GM23338 (cell line): ENCODE measurements around the gene BCL2. TPM values are rescaled to one million over a fixed set of nuclear protein-coding genes. Genes with fewer than 3 reads are reported as not detected.

Source experiments
- ATAC-seq: fragments of 200-7000 bp; cut with Tn5 transposase; 3 replicates; pipeline ENCODE4 v1.9.1; 2020
- DNase-seq: peaks from one replicate; pipeline ENCODE4 v3.0.0-alpha.2; 2015; ENCODE audit warnings: low spot score
- H2AFZ ChIP-seq: fragments of 200-600 bp; sonication (generic); 2 replicates; pipeline ENCODE4 v1.8.0; 2016; ENCODE audit warnings: antibody characterized with exemption, mild to moderate bottlenecking, moderate library complexity
- H3F3A ChIP-seq: fragments of 200-600 bp; sonication (generic); replicated peaks from 2 replicates; pipeline ENCODE4 v1.8.0; 2017; ENCODE audit warnings: antibody characterized with exemption, mixed run types, low read depth
- H3K27ac ChIP-seq: fragments of 200-600 bp; sonication (generic); 2 replicates; pipeline ENCODE4 v1.6.1; 2016; ENCODE audit warnings: low read depth
- H3K27me3 ChIP-seq: fragments of 200-600 bp; sonication (generic); 2 replicates; pipeline ENCODE4 v1.8.0; 2016; ENCODE audit warnings: mild to moderate bottlenecking, mixed run types, moderate library complexity; ENCODE audit not compliant: insufficient read depth
- H3K36me3 ChIP-seq: fragments of 200-600 bp; sonication (generic); 2 replicates; pipeline ENCODE4 v1.8.0; 2016; ENCODE audit warnings: mild to moderate bottlenecking; ENCODE audit not compliant: insufficient read depth
- H3K4me1 ChIP-seq: fragments of 200-600 bp; sonication (generic); 2 replicates; pipeline ENCODE4 v1.8.0; 2016; ENCODE audit warnings: mild to moderate bottlenecking, moderate library complexity; ENCODE audit not compliant: insufficient read depth
- H3K4me2 ChIP-seq: fragments of 200-600 bp; sonication (generic); 2 replicates; pipeline ENCODE4 v1.7.1; 2017; ENCODE audit warnings: mixed run types
- H3K4me3 ChIP-seq: fragments of 200-600 bp; sonication (generic); 2 replicates; pipeline ENCODE4 v1.6.1; 2016; ENCODE audit warnings: mixed run types
- H3K79me2 ChIP-seq: fragments of 200-600 bp; sonication (generic); replicated peaks from 2 replicates; pipeline ENCODE4 v1.8.0; 2017; ENCODE audit warnings: mild to moderate bottlenecking; ENCODE audit not compliant: insufficient read depth
- H3K9me2 ChIP-seq: fragments of 200-600 bp; sonication (generic); 2 replicates; pipeline ENCODE4 v1.8.0; 2017; ENCODE audit not compliant: insufficient read depth
- H4K20me1 ChIP-seq: fragments of 200-600 bp; sonication (generic); replicated peaks from 2 replicates; pipeline ENCODE4 v1.8.0; 2017; ENCODE audit warnings: mild to moderate bottlenecking; ENCODE audit not compliant: insufficient read depth
- H3K27ac Mint-ChIP-seq: 2 replicates; pipeline ENCODE4 v1.8.0; 2020; ENCODE audit warnings: inconsistent platforms, mild to moderate bottlenecking, moderate library complexity, mixed read lengths
- H3K27me3 Mint-ChIP-seq: 3 replicates; pipeline ENCODE4 v1.8.0; 2022; ENCODE audit warnings: low read depth, mild to moderate bottlenecking, moderate library complexity, mixed read lengths, inconsistent platforms; ENCODE audit not compliant: insufficient read depth, poor library complexity
- H3K36me3 Mint-ChIP-seq: 3 replicates; pipeline ENCODE4 v1.8.0; 2021; ENCODE audit warnings: low read depth, mild to moderate bottlenecking, inconsistent platforms, moderate library complexity, mixed read lengths
- H3K4me1 Mint-ChIP-seq: 3 replicates; pipeline ENCODE4 v1.8.0; 2020; ENCODE audit warnings: mild to moderate bottlenecking, inconsistent platforms, mixed read lengths
- H3K4me3 Mint-ChIP-seq: 3 replicates; pipeline ENCODE4 v1.8.0; 2021; ENCODE audit warnings: moderate library complexity, mild to moderate bottlenecking, inconsistent platforms, mixed read lengths
- H3K9me3 Mint-ChIP-seq: 3 replicates; pipeline ENCODE4 v1.8.0; 2020; ENCODE audit warnings: moderate library complexity, mild to moderate bottlenecking, inconsistent platforms, mixed read lengths
- CREB1 ChIP-seq: fragments of 250-450 bp; sonication (Bioruptor Pico); IDR thresholded peaks from 2 replicates; pipeline ENCODE4 v1.5.0; 2020; ENCODE audit warnings: low read depth, mild to moderate bottlenecking, moderate library complexity
- EZH2 ChIP-seq: fragments of 200-600 bp; sonication (generic); IDR thresholded peaks from one replicate; pipeline ENCODE4 v1.8.0; 2017; ENCODE audit warnings: antibody characterized with exemption, mild to moderate bottlenecking, low read depth; ENCODE audit not compliant: unreplicated experiment
- EZH2phosphoT487 ChIP-seq: fragments of 200-600 bp; sonication (generic); IDR thresholded peaks from one replicate; pipeline ENCODE4 v1.8.1; 2018; ENCODE audit warnings: antibody characterized with exemption; ENCODE audit not compliant: unreplicated experiment
- JUNB ChIP-seq: IDR thresholded peaks from one replicate; pipeline ENCODE4 v1.6.1; 2016; ENCODE audit warnings: antibody characterized with exemption; ENCODE audit not compliant: unreplicated experiment
- NANOG ChIP-seq: IDR thresholded peaks from 2 replicates; pipeline ENCODE4 v1.6.1; 2016; ENCODE audit warnings: antibody characterized with exemption, borderline replicate concordance
- POLR2AphosphoS5 ChIP-seq: IDR thresholded peaks from 2 replicates; pipeline ENCODE4 v1.6.1; 2016; ENCODE audit warnings: antibody characterized with exemption, low read depth
- STAT1 ChIP-seq: IDR thresholded peaks from one replicate; pipeline ENCODE4 v1.6.1; 2016; ENCODE audit warnings: antibody characterized with exemption; ENCODE audit not compliant: unreplicated experiment
- ZNF114 ChIP-seq: fragments of 250-450 bp; sonication (Bioruptor Pico); IDR thresholded peaks from 2 replicates; pipeline ENCODE4 v1.5.0; 2020; ENCODE audit warnings: mild to moderate bottlenecking, moderate library complexity
- ZNF331 ChIP-seq: fragments of 250-450 bp; sonication (Bioruptor Pico); IDR thresholded peaks from 2 replicates; pipeline ENCODE4 v1.5.0; 2020; ENCODE audit warnings: low read depth, mild to moderate bottlenecking, moderate library complexity
- polyA plus RNA-seq: library from polyadenylated mRNA; unstranded; fragments of >200 nt; fragmentation: Nextera tagmentation; extraction: Ambion mirVana; gene quantifications from 2 replicates; pipeline ENCODE4 v1.2.1, GENCODE V29; 2016
- total RNA-seq: library from RNA; depleted of rRNA; stranded (reverse); fragments of >200 nt; shearing (Covaris generic); gene quantifications from 2 replicates; pipeline ENCODE4 v1.2.3, GENCODE V29; 2014
- TF ChIP-seq, protein P1 (sequence below), 2 experiments: fragments of 200-600 bp in 1 of 2; sonication (generic) in 1 of 2; conservative IDR thresholded peaks; 2 replicates each; pipeline versions ENCODE4 v1.5.1 to v1.6.1; 2016 to 2017; ENCODE audit warnings: antibody characterized with exemption in 2 of 2, low read depth in 2 of 2, mild to moderate bottlenecking in 2 of 2, moderate library complexity in 1 of 2
- TF ChIP-seq, protein P2 (sequence below): IDR thresholded peaks from one replicate; pipeline ENCODE4 v1.6.1; 2018; ENCODE audit warnings: antibody characterized with exemption; ENCODE audit not compliant: unreplicated experiment
- TF ChIP-seq, protein P3 (sequence below): fragments of 250-450 bp; sonication (Bioruptor Pico); IDR thresholded peaks from 2 replicates; pipeline ENCODE4 v1.5.0; 2020; ENCODE audit warnings: mild to moderate bottlenecking, moderate library complexity
- TF ChIP-seq, protein P4 (sequence below): IDR thresholded peaks from 2 replicates; pipeline ENCODE4 v1.6.1; 2016; ENCODE audit warnings: antibody characterized with exemption

The BCL2 gene
- total and polyA plus RNA-seq, 2 experiments from 2014 or later: 1.2 to 4.0 TPM

DNA sequence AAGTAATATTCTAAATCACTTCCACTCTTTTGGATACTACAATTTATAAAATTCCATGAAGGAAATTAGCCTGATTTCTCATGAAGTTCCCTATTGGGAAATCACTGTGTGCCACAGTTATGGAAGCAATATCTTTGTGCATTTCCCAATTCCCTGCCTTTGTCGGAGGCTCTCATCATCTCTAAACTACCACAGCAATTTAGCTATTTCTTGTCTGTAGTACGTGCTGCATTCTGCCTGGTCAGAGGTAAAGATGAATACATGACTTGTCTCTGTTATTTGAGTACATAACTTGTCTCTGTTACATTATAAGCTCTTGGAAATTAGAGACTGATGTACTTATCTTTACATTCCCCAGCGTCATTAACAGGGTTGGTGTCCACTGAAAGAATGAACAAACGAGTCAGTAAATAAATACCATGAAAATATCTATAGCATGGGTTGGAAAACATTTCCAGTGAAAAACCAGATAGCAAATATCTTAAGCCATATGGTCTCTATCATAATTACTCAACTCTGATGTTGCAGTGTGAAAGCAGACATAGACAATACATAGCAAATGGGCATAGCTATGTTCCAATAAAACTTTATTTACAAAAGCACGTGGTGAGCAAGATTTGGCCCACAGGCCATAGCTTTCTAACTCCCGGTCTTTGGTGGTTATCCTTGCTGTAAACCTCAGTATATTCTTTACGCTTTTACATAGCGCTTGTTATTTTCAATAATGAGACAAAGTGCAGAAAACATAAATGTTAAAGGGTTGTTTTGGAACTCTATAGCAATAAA is 78.8 kb downstream of the BCL2 start:
- H2AFZ ChIP-seq: no peak overlapping the region
- H3K27ac Mint-ChIP-seq: no peak overlapping the region
- no peak overlapping the region for H3K4me2 ChIP-seq
- H3K27ac ChIP-seq: no peak overlapping the region
- H3K79me2 ChIP-seq: no peaks in the 10 kb centered on the region
- H3K36me3 Mint-ChIP-seq: no peaks in the 10 kb centered on the region
- DNase-seq: no peak
- peaks cover 27% of the 10 kb centered on the region for H3K4me1 Mint-ChIP-seq
- no peak overlapping the region for H3K4me3 Mint-ChIP-seq
- peaks cover 2% of the 10 kb centered on the region for H3K27me3 Mint-ChIP-seq
- H3K27me3 ChIP-seq: no peaks in the 10 kb centered on the region
- no peaks in the 10 kb centered on the region for H4K20me1 ChIP-seq
- no peak for TF ChIP-seq EZH2phosphoT487
- TF ChIP-seq, protein P1, sequence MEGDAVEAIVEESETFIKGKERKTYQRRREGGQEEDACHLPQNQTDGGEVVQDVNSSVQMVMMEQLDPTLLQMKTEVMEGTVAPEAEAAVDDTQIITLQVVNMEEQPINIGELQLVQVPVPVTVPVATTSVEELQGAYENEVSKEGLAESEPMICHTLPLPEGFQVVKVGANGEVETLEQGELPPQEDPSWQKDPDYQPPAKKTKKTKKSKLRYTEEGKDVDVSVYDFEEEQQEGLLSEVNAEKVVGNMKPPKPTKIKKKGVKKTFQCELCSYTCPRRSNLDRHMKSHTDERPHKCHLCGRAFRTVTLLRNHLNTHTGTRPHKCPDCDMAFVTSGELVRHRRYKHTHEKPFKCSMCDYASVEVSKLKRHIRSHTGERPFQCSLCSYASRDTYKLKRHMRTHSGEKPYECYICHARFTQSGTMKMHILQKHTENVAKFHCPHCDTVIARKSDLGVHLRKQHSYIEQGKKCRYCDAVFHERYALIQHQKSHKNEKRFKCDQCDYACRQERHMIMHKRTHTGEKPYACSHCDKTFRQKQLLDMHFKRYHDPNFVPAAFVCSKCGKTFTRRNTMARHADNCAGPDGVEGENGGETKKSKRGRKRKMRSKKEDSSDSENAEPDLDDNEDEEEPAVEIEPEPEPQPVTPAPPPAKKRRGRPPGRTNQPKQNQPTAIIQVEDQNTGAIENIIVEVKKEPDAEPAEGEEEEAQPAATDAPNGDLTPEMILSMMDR (conservative IDR thresholded peaks at IDR 0.05; ENCODE audit: low read depth in 2 of 2): no peak
- no peak for TF ChIP-seq NANOG
- TF ChIP-seq EZH2: no peak
- TF ChIP-seq ZNF114: no peak
- no peak for TF ChIP-seq CREB1 (CRISPR knock-in tag)
- TF ChIP-seq, protein P2, sequence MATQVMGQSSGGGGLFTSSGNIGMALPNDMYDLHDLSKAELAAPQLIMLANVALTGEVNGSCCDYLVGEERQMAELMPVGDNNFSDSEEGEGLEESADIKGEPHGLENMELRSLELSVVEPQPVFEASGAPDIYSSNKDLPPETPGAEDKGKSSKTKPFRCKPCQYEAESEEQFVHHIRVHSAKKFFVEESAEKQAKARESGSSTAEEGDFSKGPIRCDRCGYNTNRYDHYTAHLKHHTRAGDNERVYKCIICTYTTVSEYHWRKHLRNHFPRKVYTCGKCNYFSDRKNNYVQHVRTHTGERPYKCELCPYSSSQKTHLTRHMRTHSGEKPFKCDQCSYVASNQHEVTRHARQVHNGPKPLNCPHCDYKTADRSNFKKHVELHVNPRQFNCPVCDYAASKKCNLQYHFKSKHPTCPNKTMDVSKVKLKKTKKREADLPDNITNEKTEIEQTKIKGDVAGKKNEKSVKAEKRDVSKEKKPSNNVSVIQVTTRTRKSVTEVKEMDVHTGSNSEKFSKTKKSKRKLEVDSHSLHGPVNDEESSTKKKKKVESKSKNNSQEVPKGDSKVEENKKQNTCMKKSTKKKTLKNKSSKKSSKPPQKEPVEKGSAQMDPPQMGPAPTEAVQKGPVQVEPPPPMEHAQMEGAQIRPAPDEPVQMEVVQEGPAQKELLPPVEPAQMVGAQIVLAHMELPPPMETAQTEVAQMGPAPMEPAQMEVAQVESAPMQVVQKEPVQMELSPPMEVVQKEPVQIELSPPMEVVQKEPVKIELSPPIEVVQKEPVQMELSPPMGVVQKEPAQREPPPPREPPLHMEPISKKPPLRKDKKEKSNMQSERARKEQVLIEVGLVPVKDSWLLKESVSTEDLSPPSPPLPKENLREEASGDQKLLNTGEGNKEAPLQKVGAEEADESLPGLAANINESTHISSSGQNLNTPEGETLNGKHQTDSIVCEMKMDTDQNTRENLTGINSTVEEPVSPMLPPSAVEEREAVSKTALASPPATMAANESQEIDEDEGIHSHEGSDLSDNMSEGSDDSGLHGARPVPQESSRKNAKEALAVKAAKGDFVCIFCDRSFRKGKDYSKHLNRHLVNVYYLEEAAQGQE: no peak
- no peak for TF ChIP-seq ZNF331
- TF ChIP-seq, protein P3, sequence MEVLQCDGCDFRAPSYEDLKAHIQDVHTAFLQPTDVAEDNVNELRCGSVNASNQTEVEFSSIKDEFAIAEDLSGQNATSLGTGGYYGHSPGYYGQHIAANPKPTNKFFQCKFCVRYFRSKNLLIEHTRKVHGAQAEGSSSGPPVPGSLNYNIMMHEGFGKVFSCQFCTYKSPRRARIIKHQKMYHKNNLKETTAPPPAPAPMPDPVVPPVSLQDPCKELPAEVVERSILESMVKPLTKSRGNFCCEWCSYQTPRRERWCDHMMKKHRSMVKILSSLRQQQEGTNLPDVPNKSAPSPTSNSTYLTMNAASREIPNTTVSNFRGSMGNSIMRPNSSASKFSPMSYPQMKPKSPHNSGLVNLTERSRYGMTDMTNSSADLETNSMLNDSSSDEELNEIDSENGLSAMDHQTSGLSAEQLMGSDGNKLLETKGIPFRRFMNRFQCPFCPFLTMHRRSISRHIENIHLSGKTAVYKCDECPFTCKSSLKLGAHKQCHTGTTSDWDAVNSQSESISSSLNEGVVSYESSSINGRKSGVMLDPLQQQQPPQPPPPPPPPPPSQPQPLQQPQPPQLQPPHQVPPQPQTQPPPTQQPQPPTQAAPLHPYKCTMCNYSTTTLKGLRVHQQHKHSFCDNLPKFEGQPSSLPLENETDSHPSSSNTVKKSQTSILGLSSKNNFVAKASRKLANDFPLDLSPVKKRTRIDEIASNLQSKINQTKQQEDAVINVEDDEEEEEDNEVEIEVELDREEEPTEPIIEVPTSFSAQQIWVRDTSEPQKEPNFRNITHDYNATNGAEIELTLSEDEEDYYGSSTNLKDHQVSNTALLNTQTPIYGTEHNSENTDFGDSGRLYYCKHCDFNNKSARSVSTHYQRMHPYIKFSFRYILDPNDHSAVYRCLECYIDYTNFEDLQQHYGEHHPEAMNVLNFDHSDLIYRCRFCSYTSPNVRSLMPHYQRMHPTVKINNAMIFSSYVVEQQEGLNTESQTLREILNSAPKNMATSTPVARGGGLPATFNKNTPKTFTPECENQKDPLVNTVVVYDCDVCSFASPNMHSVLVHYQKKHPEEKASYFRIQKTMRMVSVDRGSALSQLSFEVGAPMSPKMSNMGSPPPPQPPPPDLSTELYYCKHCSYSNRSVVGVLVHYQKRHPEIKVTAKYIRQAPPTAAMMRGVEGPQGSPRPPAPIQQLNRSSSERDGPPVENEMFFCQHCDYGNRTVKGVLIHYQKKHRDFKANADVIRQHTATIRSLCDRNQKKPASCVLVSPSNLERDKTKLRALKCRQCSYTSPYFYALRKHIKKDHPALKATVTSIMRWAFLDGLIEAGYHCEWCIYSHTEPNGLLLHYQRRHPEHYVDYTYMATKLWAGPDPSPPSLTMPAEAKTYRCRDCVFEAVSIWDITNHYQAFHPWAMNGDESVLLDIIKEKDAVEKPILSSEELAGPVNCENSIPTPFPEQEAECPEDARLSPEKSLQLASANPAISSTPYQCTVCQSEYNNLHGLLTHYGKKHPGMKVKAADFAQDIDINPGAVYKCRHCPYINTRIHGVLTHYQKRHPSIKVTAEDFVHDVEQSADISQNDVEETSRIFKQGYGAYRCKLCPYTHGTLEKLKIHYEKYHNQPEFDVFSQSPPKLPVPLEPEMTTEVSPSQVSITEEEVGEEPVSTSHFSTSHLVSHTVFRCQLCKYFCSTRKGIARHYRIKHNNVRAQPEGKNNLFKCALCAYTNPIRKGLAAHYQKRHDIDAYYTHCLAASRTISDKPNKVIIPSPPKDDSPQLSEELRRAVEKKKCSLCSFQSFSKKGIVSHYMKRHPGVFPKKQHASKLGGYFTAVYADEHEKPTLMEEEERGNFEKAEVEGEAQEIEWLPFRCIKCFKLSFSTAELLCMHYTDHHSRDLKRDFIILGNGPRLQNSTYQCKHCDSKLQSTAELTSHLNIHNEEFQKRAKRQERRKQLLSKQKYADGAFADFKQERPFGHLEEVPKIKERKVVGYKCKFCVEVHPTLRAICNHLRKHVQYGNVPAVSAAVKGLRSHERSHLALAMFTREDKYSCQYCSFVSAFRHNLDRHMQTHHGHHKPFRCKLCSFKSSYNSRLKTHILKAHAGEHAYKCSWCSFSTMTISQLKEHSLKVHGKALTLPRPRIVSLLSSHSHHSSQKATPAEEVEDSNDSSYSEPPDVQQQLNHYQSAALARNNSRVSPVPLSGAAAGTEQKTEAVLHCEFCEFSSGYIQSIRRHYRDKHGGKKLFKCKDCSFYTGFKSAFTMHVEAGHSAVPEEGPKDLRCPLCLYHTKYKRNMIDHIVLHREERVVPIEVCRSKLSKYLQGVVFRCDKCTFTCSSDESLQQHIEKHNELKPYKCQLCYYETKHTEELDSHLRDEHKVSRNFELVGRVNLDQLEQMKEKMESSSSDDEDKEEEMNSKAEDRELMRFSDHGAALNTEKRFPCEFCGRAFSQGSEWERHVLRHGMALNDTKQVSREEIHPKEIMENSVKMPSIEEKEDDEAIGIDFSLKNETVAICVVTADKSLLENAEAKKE (CRISPR knock-in tag): no peak
- no peak for TF ChIP-seq POLR2AphosphoS5
- TF ChIP-seq, protein P4, sequence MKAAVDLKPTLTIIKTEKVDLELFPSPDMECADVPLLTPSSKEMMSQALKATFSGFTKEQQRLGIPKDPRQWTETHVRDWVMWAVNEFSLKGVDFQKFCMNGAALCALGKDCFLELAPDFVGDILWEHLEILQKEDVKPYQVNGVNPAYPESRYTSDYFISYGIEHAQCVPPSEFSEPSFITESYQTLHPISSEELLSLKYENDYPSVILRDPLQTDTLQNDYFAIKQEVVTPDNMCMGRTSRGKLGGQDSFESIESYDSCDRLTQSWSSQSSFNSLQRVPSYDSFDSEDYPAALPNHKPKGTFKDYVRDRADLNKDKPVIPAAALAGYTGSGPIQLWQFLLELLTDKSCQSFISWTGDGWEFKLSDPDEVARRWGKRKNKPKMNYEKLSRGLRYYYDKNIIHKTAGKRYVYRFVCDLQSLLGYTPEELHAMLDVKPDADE: no peak
- TF ChIP-seq STAT1: no peak
- no peak for TF ChIP-seq JUNB
- H3F3A ChIP-seq: no peaks in the 10 kb centered on the region
- no peaks in the 10 kb centered on the region for H3K9me3 Mint-ChIP-seq
- peaks cover 25% of the 10 kb centered on the region for H3K4me1 ChIP-seq
- no peaks in the 10 kb centered on the region for H3K9me2 ChIP-seq
- no peak for ATAC-seq
- no peak overlapping the region for H3K4me3 ChIP-seq
- H3K36me3 ChIP-seq: no peaks in the 10 kb centered on the region
